ENCODE data around the gene ABCG4. TPM values are rescaled to one million over a fixed set of nuclear protein-coding genes. Genes with fewer than 3 reads are reported as not detected.

Gene ABCG4
- total RNA-seq, 5 donors from 2014 or later (not counting 1 experiment from before 2014, with no cell fraction given): 0.09 TPM; not detected in 4

DNA sequence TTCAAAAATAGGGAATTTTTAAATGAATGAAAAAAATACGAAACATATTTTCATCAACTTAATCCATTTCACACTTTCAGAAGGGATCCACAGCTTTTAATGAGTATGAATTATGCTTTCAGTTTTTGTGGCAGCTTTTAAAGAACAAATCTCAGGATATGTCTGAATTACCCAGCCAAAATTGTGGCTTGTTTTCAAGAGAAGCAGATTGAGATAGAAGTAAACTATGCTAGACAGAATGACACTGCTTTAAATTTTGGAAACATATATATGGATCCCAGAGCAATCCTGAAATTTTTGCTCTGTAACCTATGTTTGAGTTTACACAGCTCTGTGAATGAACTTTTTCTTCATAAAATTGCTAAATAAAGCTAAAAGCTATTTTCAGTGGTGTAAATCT is 29.9 kb upstream of the ABCG4 start:
- DNase-seq (no peak), ATAC-seq (replicated peaks in 1 of 4) (no peak)
- Histone ChIP-seq H3K9me3 (no peaks in the 10 kb centered on the region), H3K27me3 (replicated peaks in 1 of 2; ENCODE audit: control insufficient read depth in 2 of 2, extremely low read depth in 1 of 2, insufficient read depth in 2 of 2, low read length in 1 of 2) (no peaks in the 10 kb centered on the region), H3K27ac (ENCODE audit: low read length) (no peak overlapping the region), H3K4me1 (ENCODE audit: control insufficient read depth in 1 of 2, extremely low read depth in 1 of 2, insufficient read depth in 2 of 2, low read length in 2 of 2) (peaks cover 13 to 53% of the 10 kb centered on the region in 2 experiments), H3K4me3 (ENCODE audit: control insufficient read depth in 1 of 2, extremely low read depth in 1 of 2, low read length in 1 of 2) (no peak overlapping the region), H3K36me3 (ENCODE audit: control insufficient read depth in 2 of 2, extremely low read depth in 1 of 2, insufficient read depth in 1 of 2, low read length in 1 of 2) (peaks cover 3 to 36% of the 10 kb centered on the region in 2 donors)
- CTCF ChIA-PET: interaction anchor here (0.6 to 1.0 kb wide), 3 partner anchors 10 to 457 kb away, joined by 5 to 8 read pairs (median 5); no protein-coding TSS in a partner anchor
- H3K27me3 Mint-ChIP-seq: no peaks in the 10 kb centered on the region
- H3K4me1 Mint-ChIP-seq: peaks cover 52 to 70% (median 60%) of the 10 kb centered on the region in 3 donors
- POLR2A ChIA-PET: interaction anchor here in 1 of 2 donors (0.5 to 1.2 kb wide), 2 partner anchors 17 to 91 kb away, joined by 4 to 7 read pairs; partner anchors contain the start of gene DPAGT1
- H3K27ac Mint-ChIP-seq: peak overlapping the region in 1 of 2 donors; percentile 11
- no peaks in the 10 kb centered on the region for H3K9me3 Mint-ChIP-seq
- H3K36me3 Mint-ChIP-seq: peaks cover 19% of the 10 kb centered on the region
- H3K4me3 Mint-ChIP-seq: no peak overlapping the region
- WGBS (ENCODE audit: insufficient coverage): no CpG with 5 or more reads among the region's 1 CpG

DNA sequence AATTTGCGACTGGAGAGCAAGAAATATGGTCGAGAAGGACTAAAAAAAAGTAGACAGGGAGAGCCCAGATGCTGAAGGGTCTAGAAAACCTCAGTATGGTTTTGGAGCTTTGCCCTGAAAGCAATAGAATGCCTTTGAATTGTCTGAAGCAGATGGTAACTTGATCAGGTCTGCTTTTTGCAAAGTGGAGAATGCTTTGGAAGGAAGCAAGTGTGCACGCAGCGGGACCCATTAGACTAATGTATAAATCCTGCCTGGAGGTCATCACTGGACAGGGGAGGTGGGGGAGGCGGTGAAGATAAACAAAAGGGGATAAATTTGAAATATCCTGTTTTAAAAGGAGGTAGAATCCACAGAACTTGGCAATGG is 28.2 kb upstream of the ABCG4 start:
- H3K27me3 Mint-ChIP-seq: no peaks in the 10 kb centered on the region

DNA sequence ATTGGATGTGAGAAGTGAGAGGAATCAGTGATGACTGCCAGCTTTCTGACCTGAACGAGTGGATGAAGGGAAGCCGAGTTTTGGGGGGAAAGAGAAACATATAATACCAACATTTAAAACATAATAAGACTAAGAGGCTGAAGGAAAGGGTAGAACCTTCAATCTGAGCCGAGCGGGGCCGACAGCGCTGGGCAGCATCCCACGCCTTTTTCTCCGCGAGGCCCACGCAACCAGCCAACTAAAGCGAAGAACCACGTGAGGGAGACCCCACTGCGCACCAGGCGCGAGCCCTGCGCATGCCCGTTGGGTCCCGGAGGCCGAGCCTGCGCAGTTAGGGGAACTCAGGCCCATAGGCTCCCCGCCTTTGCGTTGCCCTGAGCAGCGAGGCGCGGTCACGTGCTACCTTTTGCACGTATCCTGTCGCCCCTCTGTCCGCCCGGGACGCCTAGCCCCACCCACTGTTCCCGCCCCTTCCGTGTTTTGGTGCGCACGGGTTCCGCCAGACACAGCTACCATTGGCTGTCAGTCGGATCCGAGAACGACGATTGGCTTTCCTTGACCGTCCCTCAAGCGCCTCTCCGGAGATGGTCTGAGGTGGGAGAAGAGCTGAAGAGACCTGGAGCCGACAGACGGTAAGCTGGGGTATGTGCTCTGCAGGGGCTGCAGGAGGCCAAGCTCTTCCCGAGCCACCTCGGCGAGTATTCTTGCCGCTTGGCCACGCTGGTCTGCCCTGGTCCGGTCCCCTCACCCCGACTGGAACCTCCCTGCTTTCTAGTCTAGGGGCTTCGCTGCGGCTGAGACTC is 27.6 kb upstream of the ABCG4 start, which contains the start of gene HINFP:
TSS of gene HINFP (plus strand) at position 573 of the 803 bp plus-strand sequence. CDS start 5,365 bp downstream, outside the sequence.
- peak within 1 kb of the TSS; percentile 94 to 95 for H3K27ac Mint-ChIP-seq
- Histone ChIP-seq H3K4me1 (ENCODE audit: control insufficient read depth in 1 of 2, extremely low read depth in 1 of 2, insufficient read depth in 2 of 2, low read length in 2 of 2) (peaks cover 13 to 30% of the 10 kb centered on the region in 2 experiments), H3K9me3 (no peaks in the 10 kb centered on the region), H3K4me3 (ENCODE audit: control insufficient read depth in 1 of 2, extremely low read depth in 1 of 2, low read length in 1 of 2) (peak within 1 kb of the TSS; percentile 77 to 91), H3K27ac (ENCODE audit: low read length) (peak within 1 kb of the TSS; percentile 85), H3K36me3 (ENCODE audit: control insufficient read depth in 2 of 2, extremely low read depth in 1 of 2, insufficient read depth in 1 of 2, low read length in 1 of 2) (peaks cover 0 to 40% of the 10 kb centered on the region in 2 donors), H3K27me3 (replicated peaks in 1 of 2; ENCODE audit: control insufficient read depth in 2 of 2, extremely low read depth in 1 of 2, insufficient read depth in 2 of 2, low read length in 1 of 2) (no peaks in the 10 kb centered on the region)
- peaks cover 38 to 54% (median 50%) of the 10 kb centered on the region in 3 donors for H3K4me1 Mint-ChIP-seq
- WGBS (ENCODE audit: insufficient coverage): under 1% methylated on average over 52 of the region's 54 CpGs
- DNase-seq: peak; percentile 97 to 100 (median 100)
- peaks cover 12% of the 10 kb centered on the region for H3K36me3 Mint-ChIP-seq
- H3K4me3 Mint-ChIP-seq: peak within 1 kb of the TSS; percentile 89 to 94 (median 91)
- ChIA-PET CTCF (interaction anchor here in 1 of 2 donors (0.6 to 2.5 kb wide), 11 partner anchors 12 to 202 kb away, joined by 3 to 24 read pairs (median 5); partner anchors contain the start of genes C2CD2L, CBL, DPAGT1 and TRAPPC4), POLR2A (interaction anchor here (0.5 to 2.5 kb wide), 11 partner anchors 15 to 651 kb away, joined by 3 to 21 read pairs (median 5); partner anchors contain the start of genes C2CD2L (in 1 of the 2), DPAGT1 (in 1 of the 2), HMBS (in 1 of the 2) and VPS11 (in 1 of the 2))
- peak; percentile 97 to 99 (median 98) for ATAC-seq (replicated peaks in 1 of 4)
- H3K27me3 Mint-ChIP-seq: no peaks in the 10 kb centered on the region
- H3K9me3 Mint-ChIP-seq: no peaks in the 10 kb centered on the region

More for the DNA sequence above, 28.2 kb upstream of the ABCG4 start:
- DNase-seq (peak in 1 of 35 experiments; percentile 29), ATAC-seq (replicated peaks in 1 of 4) (no peak)
- H3K27ac ChIP-seq (ENCODE audit: low read length): peak overlapping the region; percentile 85
- H3K36me3 Mint-ChIP-seq: peaks cover 16% of the 10 kb centered on the region
- POLR2A ChIA-PET: interaction anchor here in 1 of 2 donors (0.6 to 2.3 kb wide), 5 partner anchors 18 to 333 kb away, joined by 3 to 21 read pairs (median 8); partner anchors contain the start of genes DPAGT1, HMBS and VPS11
- H3K4me1 ChIP-seq (ENCODE audit: control insufficient read depth in 1 of 2, extremely low read depth in 1 of 2, insufficient read depth in 2 of 2, low read length in 2 of 2): peaks cover 13 to 36% of the 10 kb centered on the region in 2 experiments
- peak overlapping the region; percentile 94 to 95 for H3K27ac Mint-ChIP-seq
- peak overlapping the region; percentile 89 to 94 (median 91) for H3K4me3 Mint-ChIP-seq
- peaks cover 44 to 60% (median 55%) of the 10 kb centered on the region in 3 donors for H3K4me1 Mint-ChIP-seq
- no peaks in the 10 kb centered on the region for H3K9me3 Mint-ChIP-seq
- CTCF ChIA-PET: interaction anchor here in 1 of 2 donors (0.6 to 2.5 kb wide), 5 partner anchors 11 to 202 kb away, joined by 3 to 24 read pairs (median 5); partner anchors contain the start of genes CBL and DPAGT1
- H3K36me3 ChIP-seq (ENCODE audit: control insufficient read depth in 2 of 2, extremely low read depth in 1 of 2, insufficient read depth in 1 of 2, low read length in 1 of 2): peaks cover 0 to 40% of the 10 kb centered on the region in 2 donors
- H3K9me3 ChIP-seq: no peaks in the 10 kb centered on the region
- peak overlapping the region; percentile 42 to 77 for H3K4me3 ChIP-seq (ENCODE audit: control insufficient read depth in 1 of 2, extremely low read depth in 1 of 2, low read length in 1 of 2)
- 38% methylated on average over 5 of the region's 5 CpGs for WGBS (ENCODE audit: insufficient coverage)
- H3K27me3 ChIP-seq (replicated peaks in 1 of 2; ENCODE audit: control insufficient read depth in 2 of 2, extremely low read depth in 1 of 2, insufficient read depth in 2 of 2, low read length in 1 of 2): no peaks in the 10 kb centered on the region

DNA sequence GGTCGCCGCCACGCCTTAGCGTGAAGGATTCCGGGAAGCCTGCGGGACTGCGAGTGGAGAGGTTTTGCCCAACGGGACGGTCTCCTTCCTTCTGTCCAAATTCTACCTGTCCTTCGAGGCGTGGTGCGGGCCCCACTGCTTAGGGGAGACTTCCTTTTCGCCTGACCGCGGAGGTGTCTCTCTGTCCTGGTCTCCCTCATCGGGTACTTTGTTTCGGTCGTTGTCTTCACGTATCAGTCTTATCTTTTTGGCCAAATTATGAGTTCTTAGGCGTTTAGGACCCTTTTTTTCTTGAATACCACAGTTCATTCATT is 27.1 kb upstream of the ABCG4 start:
- POLR2A ChIA-PET: interaction anchor here (0.5 to 2.5 kb wide), 10 partner anchors 15 to 651 kb away, joined by 3 to 21 read pairs (median 6); partner anchors contain the start of genes C2CD2L (in 1 of the 2), DPAGT1 (in 1 of the 2), HMBS (in 1 of the 2) and VPS11 (in 1 of the 2)
- ATAC-seq (replicated peaks in 1 of 4) (peak in 1 of 4 experiments; percentile 9), DNase-seq (peak in 1 of 35 experiments; percentile 22)
- Histone ChIP-seq H3K4me3 (ENCODE audit: control insufficient read depth in 1 of 2, extremely low read depth in 1 of 2, low read length in 1 of 2) (peak overlapping the region; percentile 77 to 91), H3K27me3 (replicated peaks in 1 of 2; ENCODE audit: control insufficient read depth in 2 of 2, extremely low read depth in 1 of 2, insufficient read depth in 2 of 2, low read length in 1 of 2) (no peaks in the 10 kb centered on the region), H3K27ac (ENCODE audit: low read length) (peak overlapping the region; percentile 49), H3K36me3 (ENCODE audit: control insufficient read depth in 2 of 2, extremely low read depth in 1 of 2, insufficient read depth in 1 of 2, low read length in 1 of 2) (peaks cover 0 to 38% of the 10 kb centered on the region in 2 donors), H3K9me3 (no peaks in the 10 kb centered on the region), H3K4me1 (ENCODE audit: control insufficient read depth in 1 of 2, extremely low read depth in 1 of 2, insufficient read depth in 2 of 2, low read length in 2 of 2) (peaks cover 13 to 25% of the 10 kb centered on the region in 2 experiments)
- Mint-ChIP-seq H3K9me3 (no peaks in the 10 kb centered on the region), H3K27ac (peak overlapping the region; percentile 84 to 94), H3K36me3 (peaks cover 12% of the 10 kb centered on the region), H3K4me3 (peak overlapping the region; percentile 89 to 94 (median 91)), H3K4me1 (peaks cover 37 to 52% (median 48%) of the 10 kb centered on the region in 3 donors), H3K27me3 (no peaks in the 10 kb centered on the region)
- under 1% methylated on average over 16 of the region's 20 CpGs for WGBS (ENCODE audit: insufficient coverage)
- CTCF ChIA-PET: interaction anchor here in 1 of 2 donors (0.6 to 2.5 kb wide), 9 partner anchors 13 to 201 kb away, joined by 3 to 24 read pairs (median 5); partner anchors contain the start of genes C2CD2L, CBL, DPAGT1 and TRAPPC4

DNA sequence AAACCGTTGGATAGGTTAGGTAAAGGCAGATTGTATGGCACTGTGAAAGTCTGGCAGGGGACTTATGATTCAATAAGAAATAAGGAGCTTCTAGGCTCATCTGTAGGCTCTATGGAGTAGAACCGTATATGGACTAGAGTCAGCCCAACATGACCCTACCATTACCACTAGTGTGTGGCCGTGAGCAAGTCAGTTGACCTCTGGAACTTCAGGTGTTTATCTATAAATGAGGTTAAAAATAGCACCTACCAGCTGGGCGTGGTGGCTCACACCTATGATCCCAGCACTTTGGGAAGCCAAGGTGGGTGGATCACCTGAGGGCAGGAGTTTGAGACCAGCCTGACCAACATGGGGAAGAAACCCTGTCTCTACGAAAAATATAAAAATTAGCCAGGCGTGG is 23.0 kb upstream of the ABCG4 start:
- H3K4me3 Mint-ChIP-seq: no peak overlapping the region
- H3K27me3 Mint-ChIP-seq: no peaks in the 10 kb centered on the region
- POLR2A ChIA-PET: no interaction called here
- DNase-seq (no peak), ATAC-seq (replicated peaks in 1 of 4) (no peak)
- CTCF ChIA-PET: interaction anchor here in 1 of 2 donors (0.5 kb wide), 1 partner anchor 996 kb away, joined by 3 read pairs; no protein-coding TSS in a partner anchor
- Histone ChIP-seq H3K4me1 (ENCODE audit: control insufficient read depth in 1 of 2, extremely low read depth in 1 of 2, insufficient read depth in 2 of 2, low read length in 2 of 2) (peaks cover 9 to 17% of the 10 kb centered on the region in 2 experiments), H3K9me3 (no peaks in the 10 kb centered on the region), H3K27me3 (replicated peaks in 1 of 2; ENCODE audit: control insufficient read depth in 2 of 2, extremely low read depth in 1 of 2, insufficient read depth in 2 of 2, low read length in 1 of 2) (no peaks in the 10 kb centered on the region), H3K4me3 (ENCODE audit: control insufficient read depth in 1 of 2, extremely low read depth in 1 of 2, low read length in 1 of 2) (no peak overlapping the region), H3K27ac (ENCODE audit: low read length) (no peak overlapping the region), H3K36me3 (ENCODE audit: control insufficient read depth in 2 of 2, extremely low read depth in 1 of 2, insufficient read depth in 1 of 2, low read length in 1 of 2) (peaks cover 3 to 52% of the 10 kb centered on the region in 2 donors)
- H3K4me1 Mint-ChIP-seq: peaks cover 32 to 46% (median 36%) of the 10 kb centered on the region in 3 donors
- no peaks in the 10 kb centered on the region for H3K9me3 Mint-ChIP-seq
- no peak overlapping the region for H3K27ac Mint-ChIP-seq
- WGBS (ENCODE audit: insufficient coverage): 100% methylated on average over 1 of the region's 6 CpGs
- peaks cover 25% of the 10 kb centered on the region for H3K36me3 Mint-ChIP-seq

All from T-cell (primary cell).